Retina (tissue), 1 donor: ENCODE results near the gene CACNA2D3.

Experiments
- DNase-seq: peaks from one replicate; pipeline ENCODE4 v3.0.0-alpha.2; 2016

CACNA2D3 gene

DNA sequence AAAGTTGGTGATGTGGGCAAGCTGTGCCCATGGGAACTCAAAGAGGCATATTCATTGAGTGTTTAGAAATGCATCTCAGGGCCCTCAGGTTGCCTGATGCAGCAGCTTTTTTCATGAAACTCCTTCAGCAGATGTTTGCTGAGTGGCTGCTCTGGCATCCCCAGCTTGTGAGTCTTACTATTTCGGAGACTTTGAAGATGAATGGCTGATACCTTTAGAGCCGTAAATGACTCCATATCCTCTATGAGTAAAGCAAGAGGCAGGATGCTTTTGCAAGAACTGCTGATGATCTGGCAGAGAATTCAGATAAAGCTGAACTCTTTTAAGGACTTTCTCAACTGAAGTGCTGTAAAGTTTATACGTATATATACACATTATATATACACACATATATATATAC is 384.3 kb downstream of the CACNA2D3 start:
- DNase-seq = no peak

- DNase-seq = no peak
Observed at GRCh38 chr3:54507876-54508460, 385.6 kb downstream of the CACNA2D3 start.

DNA sequence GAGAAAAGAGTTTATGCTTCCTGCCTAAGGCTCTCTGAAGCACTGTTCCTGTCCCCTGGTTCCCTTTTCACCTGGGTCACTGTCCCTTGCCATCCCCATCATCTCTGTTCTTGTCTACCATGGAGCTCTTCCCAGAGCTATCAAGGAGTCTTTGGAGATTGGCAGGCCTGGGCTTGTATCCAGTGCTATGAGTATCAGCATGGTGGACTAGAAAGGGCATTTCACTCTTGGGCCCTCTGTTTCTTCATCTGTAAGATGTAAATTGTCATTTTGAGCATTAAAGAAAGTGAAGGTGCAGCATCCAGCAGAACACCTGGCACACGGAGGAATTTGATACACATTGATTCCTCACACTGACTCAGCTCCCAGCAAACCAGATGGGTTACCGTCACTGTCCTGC is 388.2 kb downstream of the CACNA2D3 start:
- DNase-seq = no peak

- DNase-seq = no peak
Observed at GRCh38 chr3:54511766-54512365, 389.5 kb downstream of the CACNA2D3 start.

- DNase-seq = no peak
Observed at GRCh38 chr3:54514006-54514405, 391.7 kb downstream of the CACNA2D3 start.

DNA sequence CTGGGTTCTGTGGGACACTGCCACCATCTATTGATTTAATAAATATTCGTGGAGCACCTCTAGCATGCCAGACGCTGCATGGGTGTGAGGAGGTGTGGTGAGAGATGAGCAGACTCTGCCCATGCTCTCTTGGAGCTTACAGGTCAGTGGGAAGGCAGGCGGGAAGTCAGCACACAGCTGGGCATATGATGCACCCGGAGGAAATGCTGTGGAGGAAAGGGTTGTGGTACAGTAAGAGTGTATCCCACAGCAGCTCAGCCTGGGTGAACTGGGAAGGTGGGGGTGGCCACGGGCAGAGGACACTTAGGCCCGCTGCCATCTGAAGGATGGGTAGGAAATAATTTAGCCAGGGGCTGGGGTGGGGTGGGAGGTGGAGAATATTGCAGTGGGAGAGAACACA is 392.1 kb downstream of the CACNA2D3 start:
- no peak for DNase-seq

DNA sequence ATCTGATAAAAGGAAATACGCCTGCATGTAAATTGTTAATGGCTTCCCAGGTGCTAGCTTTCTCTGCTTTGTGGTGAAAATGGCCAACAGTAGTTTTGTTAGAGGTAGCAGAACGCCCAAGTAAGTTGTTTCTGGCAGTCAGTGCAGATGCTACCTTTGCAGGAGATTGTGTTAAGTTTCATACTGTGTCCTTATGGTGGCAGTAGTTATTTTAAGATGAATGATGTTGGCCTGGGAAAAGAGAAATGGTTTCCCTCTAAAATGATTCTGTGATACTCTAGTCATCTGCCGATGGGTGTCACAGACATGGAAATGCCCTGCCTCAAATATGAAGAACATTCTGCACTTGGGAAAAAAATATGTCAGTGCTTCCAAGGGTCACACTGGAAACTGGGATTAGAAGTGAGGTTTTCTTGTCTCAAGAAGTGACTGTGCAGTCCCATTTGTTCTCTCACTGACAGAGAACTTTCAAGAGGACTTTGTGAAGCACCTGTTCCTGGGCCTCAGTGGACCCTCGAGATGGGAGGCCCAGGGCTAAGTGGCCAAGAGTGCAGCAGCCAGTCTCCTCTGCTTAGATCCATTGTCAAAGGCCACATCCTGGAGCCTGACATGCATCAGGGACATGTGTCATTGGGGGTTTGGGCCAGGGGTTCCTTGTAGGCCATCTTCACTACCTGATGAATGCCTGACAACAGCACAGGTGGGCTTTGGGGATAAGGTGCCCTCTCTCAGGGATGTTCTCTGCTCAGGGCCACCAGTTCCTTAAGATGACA is 393.3 kb downstream of the CACNA2D3 start:
- no peak for DNase-seq

GRCh38 chr3:54517424-54517823 is 395.1 kb downstream of the CACNA2D3 start:
- no peak for DNase-seq

DNA sequence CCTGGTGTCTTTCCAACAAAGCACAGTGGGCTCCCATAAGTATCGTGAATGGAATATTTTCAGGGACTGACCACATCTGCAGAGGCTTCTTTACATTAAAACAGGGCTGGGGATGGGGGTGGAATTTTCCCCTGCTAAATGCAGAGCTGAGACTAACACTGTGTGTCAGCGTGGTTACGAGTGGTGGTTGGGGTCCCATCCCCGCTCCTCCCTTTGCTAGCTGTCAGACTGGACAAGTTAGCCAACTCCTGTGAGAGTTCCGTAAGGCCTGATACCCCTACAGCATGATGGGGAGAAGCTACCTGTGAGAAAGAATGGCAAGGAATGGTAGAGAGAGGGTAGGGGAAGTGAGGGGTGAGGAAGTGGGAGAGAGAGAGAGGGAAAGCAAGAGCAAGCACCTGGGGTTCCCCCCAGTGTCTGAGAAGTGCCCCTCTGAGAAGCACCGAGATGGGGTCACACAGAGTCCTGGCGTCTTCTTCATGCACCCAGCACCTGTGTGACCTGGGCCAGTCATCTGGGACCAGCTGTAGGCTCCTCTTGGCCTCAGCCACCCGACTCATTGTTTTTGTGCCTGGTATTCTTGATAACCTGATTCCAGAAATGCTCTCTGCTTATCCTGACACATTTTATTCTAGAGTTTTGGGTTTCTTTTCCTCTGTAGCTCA is 395.8 kb downstream of the CACNA2D3 start:
- no peak for DNase-seq

- DNase-seq = no peak
Observed at GRCh38 chr3:54519493-54519892, 397.1 kb downstream of the CACNA2D3 start.

- DNase-seq = no peak
Observed at GRCh38 chr3:54520060-54520459, 397.7 kb downstream of the CACNA2D3 start.

- DNase-seq = no peak
Observed at GRCh38 chr3:54527521-54527920, 405.2 kb downstream of the CACNA2D3 start.

- DNase-seq = no peak
Observed at GRCh38 chr3:54527953-54528352, 405.6 kb downstream of the CACNA2D3 start.

DNA sequence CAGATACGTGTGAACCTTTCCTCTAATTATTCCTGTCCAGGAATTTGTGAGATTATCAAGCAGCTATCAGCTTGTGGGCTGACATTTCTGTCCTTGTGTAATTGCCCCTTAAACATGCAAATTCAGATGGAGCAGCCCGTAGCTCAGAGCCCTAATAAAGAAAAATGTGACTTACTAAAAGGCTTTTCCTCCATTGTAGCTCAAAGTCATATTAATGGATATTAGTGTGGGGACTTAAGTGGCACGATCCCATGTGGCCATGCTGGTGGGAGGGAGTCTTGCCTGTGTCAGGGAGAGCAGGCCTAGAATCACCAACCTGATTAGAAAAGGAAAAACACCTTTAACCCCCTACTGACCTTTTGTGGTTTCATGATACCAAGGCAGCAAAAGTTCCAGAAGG is 406.3 kb downstream of the CACNA2D3 start:
- no peak for DNase-seq

DNA sequence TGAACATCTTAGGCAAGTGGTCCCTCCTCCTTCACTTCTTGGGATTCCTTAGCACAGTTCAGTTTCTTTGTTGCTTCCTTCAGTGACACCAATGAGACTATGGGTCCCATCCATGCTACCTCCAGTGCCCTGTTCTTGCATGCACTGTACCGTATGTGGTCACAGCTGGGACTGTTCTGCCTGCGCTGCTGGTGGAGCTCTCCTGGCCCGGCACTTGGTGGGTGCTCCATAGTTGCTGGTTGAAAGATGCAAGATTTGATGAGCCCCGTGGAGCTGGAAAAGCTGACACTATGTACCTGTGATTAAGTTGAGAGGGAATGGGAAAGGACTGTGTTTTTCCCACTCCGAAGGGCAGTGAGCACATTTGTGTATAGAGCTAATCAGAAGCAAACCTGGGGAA is 407.7 kb downstream of the CACNA2D3 start:
- DNase-seq = no peak

- no peak for DNase-seq
Observed at GRCh38 chr3:54530944-54531343, 408.6 kb downstream of the CACNA2D3 start.

DNA sequence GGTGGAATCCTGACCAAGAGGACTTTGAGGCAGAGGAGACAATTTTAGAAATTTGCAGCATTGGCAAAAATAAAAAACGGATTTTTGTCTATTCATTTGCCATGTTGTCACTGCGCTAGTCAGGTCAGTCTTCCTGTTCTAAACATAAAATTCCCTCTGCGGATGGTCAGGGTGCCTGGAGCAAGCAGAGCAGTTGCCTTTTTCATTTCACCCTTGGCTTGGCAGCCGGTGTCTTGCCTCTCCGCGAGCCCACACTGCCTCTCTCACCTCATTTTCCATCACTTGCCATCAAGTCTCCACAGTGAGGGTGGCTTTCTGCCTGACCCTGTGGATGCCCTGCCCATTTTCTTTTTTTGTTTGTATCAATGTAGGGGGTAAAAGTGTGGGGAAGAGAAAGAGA is 409.4 kb downstream of the CACNA2D3 start:
- DNase-seq = no peak

DNA sequence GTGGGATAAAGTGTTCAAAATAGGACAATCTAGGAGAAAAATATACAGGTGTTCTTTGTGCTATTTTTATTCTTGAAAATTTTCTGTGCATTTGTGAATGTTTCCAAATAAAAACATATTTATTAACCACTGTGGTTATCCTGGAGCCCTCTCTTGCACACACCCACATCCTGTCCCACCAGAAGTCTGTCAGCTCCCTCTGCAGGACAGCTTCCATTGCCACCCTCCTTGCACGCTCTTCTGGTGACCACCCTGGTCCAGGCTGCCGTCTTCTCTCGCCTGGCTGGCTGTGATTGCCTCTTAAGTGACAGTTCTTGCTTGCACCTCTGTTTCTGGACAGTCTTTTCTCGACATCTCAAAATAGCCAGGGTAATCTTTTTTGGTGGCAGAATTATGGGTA is 411.5 kb downstream of the CACNA2D3 start:
- no peak for DNase-seq

DNA sequence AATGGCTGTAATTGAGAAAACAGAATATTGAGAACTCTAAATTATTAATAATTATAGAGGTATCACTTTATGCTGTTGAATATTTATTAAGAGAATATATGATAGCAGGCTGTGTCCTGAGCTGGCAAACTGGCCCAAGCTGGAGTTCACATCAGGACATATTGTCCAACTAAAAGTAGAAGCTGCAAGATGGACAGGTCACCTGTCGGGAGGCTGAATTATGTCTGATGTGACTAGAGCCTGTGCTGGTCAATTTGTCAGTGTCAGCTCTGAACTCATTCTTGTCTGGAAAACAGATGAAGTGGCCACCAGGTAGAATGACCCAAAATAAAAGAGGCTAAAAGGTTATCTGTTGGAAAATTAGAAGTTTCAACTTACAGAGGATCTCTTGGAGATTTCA is 413.3 kb downstream of the CACNA2D3 start:
- DNase-seq = no peak

DNA sequence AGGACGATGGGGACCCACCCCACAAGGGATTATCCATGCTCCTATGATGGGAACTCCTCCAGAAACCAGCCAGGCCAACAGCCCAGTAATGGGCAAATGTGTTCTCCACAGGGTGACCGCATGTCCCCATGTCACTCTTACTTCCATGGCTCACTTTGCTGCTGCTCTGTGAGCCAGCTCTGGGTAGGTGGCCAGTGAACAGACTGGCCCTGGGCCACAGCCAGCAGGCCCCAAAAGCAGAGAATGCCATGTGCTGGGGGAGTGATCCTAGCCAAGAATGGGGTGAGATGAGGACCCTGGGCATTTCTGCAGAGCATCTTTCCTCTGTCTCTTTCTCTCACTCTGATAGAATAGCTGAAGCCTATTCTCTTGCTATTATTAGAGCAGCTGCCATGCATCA is 414.1 kb downstream of the CACNA2D3 start:
- no peak for DNase-seq

DNA sequence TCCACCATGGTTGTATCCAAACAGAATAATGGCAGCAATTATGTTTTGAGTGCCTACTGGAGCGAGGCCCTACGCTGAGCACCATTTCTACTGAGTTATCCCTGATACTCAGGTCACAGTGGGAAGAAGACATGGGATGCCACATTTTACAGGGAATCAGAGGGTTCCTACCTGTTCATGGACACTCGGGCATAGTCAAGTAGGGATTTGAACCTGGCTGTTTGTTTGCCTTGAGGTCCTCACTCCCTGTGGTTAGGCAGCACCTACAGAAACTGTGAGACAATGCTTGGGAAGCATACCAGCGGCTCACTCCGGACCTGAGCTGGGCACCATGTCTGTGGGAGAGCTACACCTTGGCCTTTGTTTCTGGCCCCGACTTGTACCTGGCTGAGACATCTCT is 415.2 kb downstream of the CACNA2D3 start:
- DNase-seq = no peak

DNA sequence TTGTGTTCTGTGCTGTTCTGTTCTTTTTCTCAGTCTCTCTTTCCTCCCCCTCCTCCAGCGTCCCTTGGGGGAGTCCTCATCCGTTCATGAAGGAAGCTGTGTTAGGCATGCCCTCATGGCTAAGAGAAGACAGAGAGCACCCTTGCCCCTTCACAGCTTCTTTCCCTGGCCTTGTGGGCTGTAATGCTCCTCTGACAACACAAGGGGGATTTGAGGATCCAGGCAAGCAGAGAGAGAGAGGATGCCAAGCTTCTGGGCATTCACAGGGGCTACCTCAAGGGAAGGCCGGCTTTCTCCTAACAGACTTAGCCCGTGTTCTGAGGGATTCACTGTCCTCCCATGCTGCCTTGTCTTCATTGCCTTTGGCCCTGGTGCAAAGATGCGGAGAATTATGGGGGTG is 416.0 kb downstream of the CACNA2D3 start:
- no peak for DNase-seq

DNA sequence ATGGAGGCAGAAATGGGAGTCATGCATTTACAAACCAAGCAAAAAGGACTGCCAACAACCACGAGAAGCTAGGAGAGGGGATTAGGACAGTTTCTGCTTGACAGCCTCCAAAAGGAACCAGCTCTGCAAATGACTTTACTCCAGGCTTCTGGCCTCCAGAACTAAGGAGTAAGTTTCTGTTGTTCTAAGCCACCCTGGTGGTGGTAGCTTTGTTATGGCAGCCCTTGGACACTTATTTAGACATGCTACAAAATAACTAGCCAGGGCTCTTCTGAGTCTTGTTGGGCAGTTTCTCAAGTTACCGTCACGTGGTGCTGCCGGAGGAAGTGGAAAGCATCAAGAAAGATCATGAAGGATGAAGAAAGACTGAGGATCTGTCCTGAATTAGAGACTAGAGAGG is 419.0 kb downstream of the CACNA2D3 start:
- no peak for DNase-seq

DNA sequence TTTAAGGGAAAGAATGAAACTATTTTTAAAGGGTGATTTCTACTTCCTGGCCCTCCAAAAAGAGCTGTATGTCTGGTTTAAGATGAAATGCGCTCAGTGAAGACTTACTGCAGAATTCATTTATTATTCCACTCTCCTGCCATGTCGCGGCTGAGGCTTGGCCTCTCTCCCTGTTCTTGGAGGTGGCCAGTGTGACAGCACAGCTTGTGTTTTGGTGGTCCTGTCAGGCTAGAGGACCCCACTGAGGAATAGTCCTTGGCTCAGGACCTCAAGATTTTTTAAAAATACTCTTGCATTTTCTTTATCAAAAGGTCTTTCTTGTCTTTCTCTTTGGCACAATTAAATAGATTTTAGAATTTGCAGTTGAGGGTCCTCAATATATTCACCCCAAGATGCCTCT is 421.1 kb downstream of the CACNA2D3 start:
- no peak for DNase-seq
